ENCODE results near the gene TMIGD1. TPM values are rescaled to one million over a fixed set of nuclear protein-coding genes. Genes with fewer than 3 reads are reported as not detected.

Gene TMIGD1
- total RNA-seq: not detected in 2 replicates

DNA sequence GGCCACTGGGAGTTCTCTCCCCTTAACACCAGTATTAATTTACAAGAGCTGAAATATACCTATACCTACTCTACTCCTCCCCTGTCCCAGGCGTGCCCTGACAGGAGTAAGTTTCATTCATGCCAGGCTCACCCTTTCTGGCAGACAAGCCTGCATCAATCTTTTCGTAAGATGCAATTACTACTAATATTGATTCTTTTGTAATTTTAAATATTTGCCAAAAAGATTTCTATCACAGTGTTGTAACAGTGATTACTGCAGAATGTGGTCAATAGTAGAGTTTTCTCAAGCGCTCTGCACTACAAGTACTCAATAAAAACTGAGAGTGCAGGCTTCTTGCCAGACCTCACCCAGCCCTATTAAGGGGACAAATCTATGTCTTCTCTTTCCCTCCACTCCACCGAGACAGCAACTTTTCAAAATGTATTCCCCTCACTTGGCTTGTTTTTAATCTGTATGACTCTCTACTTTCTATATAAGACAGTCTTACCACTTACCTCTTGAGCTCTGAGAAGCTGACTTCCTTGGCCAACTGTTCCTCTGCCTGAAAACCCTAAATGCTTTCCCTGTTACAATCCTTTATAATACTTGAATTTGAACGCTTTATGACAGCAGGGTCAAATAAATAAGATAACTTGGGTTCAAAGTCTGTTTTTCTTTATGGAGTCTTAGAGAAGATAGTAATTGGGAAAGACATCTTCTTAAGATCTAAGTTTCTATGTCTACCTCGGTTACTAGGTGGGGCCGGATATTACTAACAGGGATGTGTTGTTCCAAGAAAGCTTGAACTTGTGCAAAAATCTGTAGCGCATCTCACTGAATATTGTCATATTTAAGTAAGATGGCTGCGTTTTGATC, at the start of gene TMIGD1:
Gene TMIGD1, minus strand, starts transcription at position 555 of the 858 bp plus-strand sequence. CDS start 1,924 bp downstream, outside the sequence.

DNA sequence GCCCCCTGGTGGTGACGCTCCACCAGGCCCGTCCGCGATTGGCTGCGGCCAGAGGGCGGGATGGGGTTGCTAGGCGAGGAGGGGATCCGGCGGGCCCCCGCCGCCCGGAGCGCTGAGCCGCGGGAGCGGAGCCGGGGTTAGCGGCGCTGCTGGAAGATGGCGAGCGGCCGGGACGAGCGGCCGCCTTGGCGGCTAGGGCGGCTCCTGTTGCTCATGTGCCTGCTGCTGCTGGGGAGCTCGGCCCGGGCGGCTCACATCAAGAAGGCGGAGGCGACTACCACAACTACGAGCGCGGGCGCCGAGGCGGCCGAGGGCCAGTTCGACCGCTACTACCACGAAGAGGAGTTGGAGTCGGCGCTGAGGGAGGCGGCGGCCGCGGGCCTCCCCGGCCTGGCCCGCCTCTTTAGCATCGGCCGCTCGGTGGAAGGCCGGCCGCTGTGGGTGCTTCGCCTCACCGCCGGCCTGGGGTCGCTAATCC, 45.0 kb upstream of the TMIGD1 start, which contains the start of gene CPD:
Gene CPD, plus strand, starts transcription at position 103 of the 478 bp plus-strand sequence. Its CDS starts 54 bp downstream, at position 157.

GRCh38 chr17:30291543-30292285, 42.1 kb downstream of the TMIGD1 start, which contains the start of gene BLMH:
Gene BLMH (minus strand): TSS chr17:30291944. CDS start chr17:30291819, 125 bp downstream.

Other genes starting within 250 kb of the TMIGD1 start
- gene NSRP1, start 217.2 kb downstream of the TMIGD1 start, total RNA-seq: 10.5 and 11.8 TPM in 2 replicates
- gene SLC6A4, start 98.4 kb downstream of the TMIGD1 start, total RNA-seq: 0.77 and 11.6 TPM in 2 replicates
- gene BLMH, start 42.1 kb downstream of the TMIGD1 start, total RNA-seq: 31.6 and 33.0 TPM in 2 replicates
- 81.7 and 219 TPM in 2 replicates for gene CPD, start 44.9 kb upstream of the TMIGD1 start, total RNA-seq
- gene GOSR1, start 143.4 kb upstream of the TMIGD1 start, total RNA-seq: 39.2 and 39.9 TPM in 2 replicates